HG02943 (cell line): ENCODE results near the gene GCHFR.

ENCODE experiments used
- ATAC-seq: cut with Tn5 transposase; IDR thresholded peaks from one replicate; pipeline ENCODE4 v1.9.1; 2021; ENCODE audit warnings: mild to moderate bottlenecking, low read depth, moderate library complexity; ENCODE audit not compliant: unreplicated experiment

GCHFR gene

DNA sequence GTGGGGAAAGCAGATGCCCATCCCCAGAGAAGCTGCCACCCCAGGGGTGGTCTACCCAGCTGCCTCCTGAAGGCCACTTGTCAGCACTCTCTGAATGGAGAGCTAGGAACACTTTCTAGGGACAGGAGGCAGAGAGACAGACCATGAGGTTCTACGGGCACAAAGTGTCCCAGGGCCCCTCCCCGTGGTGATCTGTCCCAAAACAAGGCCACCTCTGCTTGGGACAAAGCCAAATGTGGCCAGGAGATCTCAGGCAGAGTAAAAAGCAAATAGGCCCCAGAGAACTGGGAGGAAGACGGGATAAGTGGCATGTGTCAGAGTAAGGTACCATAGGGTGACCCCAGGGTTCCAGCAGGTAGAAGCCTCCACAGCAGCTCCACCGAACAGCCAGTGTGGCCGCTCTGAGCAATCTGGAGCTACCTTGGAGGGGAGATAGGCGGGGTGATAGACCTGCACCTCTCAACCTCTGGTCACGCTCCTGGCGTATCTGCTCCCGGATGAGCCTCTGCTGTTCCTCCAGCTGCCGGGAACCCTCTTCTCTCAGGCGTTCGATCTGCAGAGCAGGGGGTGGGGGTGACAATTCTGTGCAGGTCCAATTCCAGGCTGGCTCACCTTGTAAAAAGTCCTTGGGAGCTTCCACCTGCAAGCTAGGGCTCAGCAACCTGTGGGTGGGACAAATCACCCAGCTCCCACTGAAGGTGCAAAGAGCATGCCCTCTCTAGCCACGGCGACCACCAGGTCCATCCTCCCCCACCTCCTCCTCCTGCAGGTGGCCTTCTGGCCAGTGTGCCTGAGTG lies 12.1 kb downstream of the GCHFR start:
- no peak for ATAC-seq

DNA sequence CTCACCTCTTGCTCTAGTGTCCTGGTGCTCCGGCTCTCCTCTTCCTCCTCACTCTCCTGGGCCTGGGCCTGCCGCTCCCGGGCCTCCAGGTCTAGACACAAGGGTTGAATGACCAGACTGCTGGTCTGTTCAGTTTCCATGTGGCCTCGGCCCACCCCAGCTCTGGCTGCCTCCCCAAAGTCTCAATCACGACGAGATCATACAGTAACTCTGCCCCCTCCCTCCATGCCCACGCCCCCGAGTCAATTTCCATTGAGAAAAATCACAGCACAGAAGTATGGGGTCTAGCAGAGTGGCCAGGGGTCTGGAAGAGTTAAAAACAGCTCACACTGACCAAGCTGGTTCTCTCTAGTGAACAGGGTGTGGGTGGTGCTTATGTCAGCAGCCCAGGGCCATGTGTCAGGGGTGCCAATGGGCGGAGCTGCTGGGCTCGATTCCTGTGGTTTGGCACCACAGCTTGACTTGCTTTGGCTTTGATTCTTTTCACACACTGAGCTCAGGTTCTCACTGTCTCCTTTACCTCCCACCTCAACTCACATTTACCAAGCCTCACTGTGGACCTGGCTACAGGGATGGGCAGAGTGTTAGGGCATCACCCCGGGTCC lies 12.8 kb downstream of the GCHFR start:
- no peak for ATAC-seq

DNA sequence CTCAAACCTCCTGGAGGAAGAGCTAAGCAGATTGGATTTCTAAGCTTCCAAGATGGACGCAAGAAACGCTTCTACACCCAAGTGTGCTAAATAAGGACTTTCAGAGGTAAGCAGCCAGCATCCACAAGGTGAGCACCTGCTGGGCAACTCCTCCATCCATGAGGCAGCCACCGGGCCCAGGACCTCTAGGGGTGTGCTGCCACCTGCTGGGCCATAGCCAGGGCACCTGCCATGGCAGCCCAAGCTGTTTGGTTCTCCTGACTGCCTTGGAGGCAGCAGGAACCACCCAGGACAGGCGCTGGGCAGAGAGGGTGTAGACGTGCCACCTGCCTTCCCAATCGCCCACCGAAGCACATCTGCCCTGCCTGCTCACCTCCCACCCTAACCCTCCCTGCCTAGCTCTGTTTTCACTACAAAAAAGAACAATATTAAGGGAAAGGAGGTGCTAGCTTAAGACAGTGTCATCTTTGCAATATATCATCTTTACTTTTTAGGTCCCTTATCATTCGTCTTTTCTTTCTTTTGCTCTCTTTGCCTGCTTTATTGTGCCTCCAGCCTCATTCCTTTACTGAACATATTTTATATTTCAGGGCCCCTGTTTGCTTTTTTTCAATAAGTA lies 18.9 kb downstream of the GCHFR start:
- no peak for ATAC-seq

DNA sequence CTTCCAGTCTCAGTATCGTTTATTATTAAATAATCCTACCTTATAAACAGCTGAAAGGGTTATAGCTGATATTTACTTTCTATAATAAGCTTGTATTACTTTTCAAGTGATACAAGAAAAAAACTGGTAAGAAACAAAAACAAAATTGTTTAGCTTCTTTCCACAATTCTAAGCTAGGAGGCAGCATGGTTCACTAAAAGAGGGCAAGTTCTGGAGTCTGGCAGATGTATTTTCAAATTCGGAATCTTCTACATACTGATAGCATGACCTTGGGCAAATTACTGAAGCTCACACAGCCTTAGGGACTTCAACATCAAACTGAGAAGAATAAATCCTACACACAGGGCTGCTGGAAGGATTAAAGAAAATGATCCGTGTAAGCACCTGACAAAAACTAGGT lies 21.3 kb downstream of the GCHFR start:
- no peak for ATAC-seq

DNA sequence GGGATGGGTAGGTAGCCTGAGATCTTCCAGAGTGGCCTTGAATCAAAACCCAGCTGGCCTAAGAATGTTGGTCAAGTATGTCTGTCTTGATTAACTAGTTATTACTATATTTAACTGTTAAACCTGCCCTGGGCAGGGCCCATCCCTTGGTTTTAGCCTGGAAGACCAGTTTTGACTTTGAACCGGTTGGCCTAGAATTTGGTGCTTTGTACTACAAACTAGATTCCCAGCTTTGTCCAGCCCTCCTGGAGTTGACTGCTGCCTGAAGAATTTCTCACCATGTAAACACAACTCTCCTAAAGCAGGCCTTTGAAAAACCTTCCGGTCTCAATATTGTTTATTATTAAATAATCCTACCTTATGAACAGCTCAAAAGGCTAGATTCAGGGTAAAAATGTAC lies 21.9 kb downstream of the GCHFR start:
- no peak for ATAC-seq

DNA sequence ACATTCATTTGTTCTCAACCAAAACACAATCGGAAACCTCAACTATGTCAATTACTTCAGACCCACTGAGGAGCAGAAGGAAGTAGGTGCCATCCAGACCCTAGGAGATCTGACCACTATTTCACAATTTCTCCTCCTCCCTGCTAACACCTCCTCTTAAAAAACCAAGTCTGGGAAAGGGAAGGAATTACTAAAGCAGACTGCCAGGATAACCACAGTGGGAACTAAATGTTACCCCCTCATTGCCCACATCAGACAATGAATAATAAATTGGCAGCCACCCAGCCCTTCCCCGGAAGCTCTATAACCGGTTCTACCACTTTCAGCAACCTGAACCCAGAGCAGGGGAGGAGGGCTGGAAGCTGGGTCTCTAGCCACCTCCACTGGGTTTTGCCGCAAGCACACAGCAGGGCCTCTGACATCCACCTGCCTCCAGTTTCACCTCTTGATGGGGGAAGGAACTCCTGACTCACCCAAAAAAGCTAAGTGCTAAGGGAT lies 23.5 kb downstream of the GCHFR start:
- no peak for ATAC-seq

DNA sequence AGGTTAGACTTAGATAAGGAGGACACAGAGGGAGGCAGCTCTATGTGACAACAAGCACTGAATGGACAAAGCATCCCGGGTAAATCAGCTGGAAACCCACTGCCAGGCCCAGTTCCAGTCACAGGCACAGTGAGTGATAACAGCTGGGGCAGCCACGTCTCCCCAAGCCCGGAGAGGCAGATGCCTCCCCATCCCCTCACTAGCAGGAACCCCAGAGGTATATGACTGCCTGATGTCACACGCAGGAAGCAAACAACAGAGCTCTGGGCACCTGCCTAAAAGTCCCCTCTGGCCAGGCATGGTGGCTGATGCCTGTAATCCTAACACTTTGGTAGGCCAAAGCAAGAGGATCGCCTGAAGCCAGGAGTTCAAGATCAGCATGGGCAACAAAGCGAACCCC lies 24.1 kb downstream of the GCHFR start:
- ATAC-seq, result no peak

DNA sequence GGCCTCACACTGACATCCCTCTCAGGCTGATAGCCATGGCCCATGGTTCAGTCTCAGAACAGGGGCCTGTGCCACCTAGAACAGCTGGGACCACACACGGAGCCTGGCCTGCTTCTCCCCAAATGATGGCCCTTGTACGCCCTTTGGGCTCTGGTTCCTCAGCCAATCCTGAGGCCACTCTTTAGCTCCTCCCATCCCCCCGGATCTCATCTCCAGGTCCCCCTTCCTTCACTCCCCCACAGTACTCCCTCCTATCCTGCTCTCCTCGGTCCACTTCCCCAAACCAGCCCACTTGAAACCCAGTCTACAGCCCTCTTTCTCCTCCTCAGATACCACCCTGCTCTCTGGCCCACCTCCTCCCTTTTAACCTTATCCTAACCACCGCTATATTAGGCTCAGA lies 25.3 kb downstream of the GCHFR start:
- no peak for ATAC-seq

DNA sequence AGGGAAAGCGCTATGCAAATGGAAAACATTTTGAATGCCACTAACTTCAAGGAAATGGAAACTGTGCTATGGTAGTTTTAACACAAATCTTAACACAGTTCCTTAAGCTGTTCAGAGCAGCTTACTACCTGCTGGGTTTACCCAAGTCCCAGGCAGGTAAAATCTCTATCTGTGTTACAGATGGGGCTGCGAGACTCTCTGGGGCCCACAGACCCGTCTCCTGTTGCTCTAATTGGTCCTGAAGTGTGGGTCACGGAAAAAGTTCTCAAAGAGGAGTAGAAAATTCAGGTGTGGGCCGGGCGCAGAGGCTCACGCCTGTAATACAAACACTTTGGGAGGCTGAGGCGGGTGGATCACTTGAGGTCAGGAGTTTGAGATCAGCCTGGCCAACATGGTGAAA lies 26.1 kb downstream of the GCHFR start:
- no peak for ATAC-seq

DNA sequence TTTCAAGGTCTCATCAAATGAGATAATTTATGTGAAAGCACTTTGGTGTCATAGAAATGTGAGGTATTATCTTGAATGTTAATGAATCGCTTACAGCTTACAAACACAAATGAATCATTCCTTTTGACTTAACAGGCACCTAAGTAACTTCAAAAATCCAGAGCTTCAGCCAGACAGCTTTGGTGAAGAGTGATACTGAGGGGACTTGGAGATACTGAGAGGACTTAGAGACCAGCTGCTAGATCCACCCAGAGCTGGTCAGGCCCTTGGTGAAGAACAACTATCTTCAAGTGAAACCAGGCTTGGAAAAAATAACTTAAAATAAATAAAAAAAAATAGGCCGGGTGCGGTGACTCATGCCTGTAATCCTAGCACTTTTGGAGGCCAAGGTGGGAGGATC lies 26.9 kb downstream of the GCHFR start:
- ATAC-seq, result no peak

DNA sequence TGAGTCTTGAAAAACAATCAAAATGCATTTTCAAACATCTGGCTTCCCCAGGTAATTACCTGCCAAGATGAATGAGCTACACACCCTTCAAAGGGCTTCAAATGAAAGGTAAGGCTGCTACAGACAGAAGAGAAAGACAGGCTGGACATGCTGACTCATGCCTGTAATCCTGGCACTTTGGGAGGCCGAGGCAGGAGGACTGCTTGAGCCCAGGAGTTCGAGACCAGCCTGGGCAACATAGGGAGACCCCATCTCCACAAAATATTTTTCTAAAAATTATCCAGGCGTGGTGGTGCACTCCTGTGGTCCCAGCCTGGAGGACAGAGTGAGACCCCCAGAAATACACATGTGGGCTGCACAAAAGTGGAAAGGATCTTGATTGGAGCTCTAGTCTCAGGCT lies 28.5 kb downstream of the GCHFR start:
- no peak for ATAC-seq

DNA sequence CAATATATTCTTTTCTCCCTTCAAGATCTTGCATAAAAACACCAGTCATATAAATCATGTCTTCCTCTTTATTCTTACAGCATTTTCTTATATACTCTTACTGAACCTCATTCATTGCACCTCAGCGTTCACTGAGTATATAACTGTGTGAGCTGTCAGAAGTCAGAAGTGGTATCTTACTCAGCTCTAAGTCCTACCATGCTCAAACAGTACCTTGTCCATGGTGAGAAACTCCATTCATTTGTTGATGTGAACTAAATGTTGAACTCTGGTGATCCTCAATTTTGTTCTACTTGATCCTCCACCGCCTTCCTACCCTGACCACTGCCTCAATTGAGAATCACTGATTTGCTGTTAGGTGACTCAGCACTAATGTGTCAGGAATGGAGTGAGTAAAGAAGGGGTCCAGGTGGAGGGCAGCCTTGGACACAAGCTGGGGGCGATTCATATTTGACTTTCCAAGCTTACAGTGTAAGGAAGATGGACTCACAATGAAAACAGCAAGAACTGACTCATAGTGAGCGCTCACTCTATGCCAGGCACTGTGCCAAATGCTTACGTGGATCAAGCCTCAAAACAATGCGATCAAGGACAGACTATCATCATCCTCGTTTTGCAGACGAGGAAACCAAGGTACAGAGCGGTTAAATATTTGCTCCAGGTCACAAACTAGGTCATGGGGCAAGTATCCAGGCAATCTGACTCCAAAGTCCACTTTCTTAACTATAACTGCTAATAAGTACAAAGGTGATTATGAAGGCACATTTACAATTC lies 29.5 kb downstream of the GCHFR start:
- ATAC-seq, result no peak

DNA sequence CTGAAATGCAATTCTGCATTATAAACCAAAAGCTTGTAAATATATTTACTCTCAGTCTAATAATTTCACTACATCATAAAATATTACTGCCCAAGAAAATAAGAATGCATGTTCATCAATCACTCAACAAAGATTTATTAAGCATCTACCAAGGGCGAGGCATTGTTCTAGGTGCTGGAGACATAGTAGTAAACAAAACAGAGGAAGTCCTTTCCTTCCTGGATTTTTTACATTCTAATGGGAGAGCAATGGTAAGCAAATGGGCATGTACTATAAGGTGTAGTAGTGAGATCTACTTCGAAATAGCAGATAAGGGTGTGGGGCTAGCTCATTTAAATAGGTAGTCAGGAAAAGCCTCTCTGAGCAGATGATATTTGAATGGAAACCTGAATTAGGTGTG lies 32.2 kb downstream of the GCHFR start:
- ATAC-seq, result no peak

DNA sequence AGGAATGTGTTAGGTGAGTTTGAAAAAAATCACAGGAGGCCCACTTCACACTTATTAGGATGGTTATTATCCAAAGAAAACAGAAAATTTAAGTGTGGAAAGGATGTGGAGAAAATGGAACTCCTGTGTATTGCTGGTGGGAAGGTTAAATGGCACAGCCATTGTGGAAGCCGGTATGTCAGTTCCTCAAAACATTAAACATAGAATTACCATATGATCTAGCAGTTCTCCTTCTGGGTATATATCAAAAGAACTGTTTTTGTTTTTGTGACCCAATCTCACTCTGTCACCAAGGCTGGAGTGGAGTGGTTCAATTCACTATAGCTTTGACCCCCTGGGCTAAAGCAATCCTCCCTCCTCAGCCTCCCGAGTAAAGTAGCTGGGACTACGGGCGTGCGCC lies 32.6 kb downstream of the GCHFR start:
- no peak for ATAC-seq

DNA sequence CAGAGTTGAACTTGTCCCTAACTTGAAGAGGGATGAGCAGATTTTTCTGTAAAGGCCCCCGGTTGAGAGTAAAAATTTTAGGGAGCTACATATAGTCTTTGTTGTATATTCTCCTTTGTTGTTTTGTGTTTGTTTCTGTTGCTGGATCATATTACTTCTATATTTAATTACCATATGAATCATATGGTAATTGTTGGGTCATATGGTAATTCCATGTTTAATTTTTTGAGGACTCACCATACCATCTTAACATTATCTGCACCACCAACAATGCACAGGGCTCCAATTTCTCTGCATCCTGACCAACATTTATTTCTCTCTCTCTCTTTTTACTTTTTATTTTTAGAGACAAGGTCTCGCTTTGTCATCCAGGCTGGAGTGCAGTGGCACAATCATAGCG lies 35.7 kb downstream of the GCHFR start:
- no peak for ATAC-seq

DNA sequence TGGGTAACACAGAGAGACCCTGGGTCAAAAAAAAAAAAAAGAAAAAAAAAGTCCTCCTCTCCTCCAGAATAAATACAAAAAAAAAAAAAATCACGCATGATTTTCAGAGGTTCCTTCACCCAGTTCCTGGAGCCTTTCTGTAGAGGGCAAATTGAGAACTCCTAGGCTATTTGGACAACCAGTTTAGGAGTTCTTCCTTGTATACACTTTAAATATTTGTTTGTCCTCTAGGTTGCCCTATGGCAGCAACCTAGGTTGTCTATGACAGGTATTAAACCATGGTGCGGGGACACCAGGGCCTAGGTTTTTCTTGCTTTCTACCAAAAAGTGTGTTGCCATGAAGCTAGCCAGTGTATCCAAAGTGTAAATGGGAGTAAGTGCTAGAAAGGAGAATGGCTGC lies 39.2 kb downstream of the GCHFR start:
- ATAC-seq, result no peak

DNA sequence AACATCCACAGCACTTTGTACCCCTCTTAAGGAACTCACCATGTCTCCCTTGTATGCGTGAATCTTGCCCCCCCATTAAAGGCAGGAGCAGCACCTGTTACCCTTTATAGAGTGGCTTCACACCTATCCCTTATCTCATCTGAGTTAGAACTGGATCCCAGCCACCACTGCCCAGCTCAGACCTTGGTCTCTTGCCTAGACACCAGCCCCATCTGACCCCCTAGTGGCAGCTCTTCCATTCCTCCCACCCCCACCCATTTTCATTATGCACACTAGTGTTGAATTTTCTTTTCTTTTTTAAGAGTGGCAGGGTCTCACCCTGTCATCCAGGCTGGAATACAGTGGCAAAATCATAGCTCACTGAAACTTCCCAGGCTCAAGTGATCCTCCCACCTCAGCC lies 39.8 kb downstream of the GCHFR start:
- no peak for ATAC-seq

DNA sequence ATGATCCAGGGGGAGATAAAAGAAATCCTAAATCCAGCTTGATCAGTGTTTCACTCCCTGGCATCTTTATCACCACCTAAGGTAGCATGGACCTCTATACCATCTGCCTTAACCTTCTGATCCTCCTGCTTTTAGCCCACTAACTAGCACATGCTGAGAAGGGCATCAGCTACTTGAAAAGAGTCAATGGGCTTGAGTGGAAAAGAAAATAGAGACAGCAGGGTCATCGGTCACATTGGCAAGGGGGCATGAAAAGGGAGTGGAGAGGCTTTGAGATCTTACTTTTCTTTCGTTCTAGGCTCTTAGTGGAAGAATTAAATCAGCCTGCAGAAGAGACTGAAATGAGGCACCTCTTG lies 42.8 kb downstream of the GCHFR start:
- no peak for ATAC-seq

DNA sequence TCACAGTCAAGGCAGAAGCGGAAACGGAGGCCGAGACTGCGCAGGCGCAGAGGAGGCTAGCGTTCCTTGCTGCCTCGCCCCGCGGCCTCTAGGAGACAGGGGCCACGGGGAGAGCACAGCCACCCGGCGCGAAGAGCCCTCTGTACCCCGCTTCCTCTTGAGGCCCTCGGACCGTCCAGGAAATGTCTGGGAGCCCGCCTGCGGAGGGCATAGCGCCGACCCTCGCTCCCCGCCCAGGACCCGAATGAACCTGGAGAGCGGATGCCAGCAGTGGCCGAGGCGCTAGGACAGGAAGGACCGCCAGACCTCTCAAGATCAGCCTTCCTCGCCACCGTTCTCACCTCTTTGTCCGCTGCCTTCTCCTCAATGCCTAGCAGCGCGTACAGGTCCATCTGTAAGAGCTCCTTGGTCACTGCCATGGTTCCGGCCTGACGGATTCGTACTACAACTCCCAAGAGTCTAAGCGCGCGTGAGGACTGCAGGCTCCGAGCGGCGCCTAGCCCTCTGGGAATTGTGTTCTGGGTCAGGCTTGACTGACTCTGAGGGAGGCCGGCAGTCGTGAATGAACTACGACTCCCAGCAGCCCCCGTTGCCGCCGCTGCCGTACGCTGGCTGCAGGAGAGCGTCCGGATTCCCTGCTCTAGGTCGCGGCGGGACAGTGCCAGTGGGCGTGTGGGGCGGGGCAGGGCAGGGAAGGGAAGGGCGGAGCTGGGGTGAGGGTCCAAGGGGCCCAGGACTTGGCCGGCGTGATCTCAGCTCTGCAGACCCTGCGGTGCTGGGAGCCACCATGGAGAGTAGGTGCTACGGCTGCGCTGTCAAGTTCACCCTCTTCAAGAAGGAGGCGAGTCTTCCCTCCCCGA lies 43.4 kb downstream of the GCHFR start, which contains the start of the genes DNAJC17 and ZFYVE19:
TSS of gene DNAJC17 (minus strand) at position 446 of the 860 bp plus-strand sequence. CDS start at position 419, 27 bp downstream.
TSS of gene ZFYVE19 (plus strand) at position 62 of the 860 bp plus-strand sequence. CDS start at position 563, 501 bp downstream.
- peak; percentile 90 for ATAC-seq

DNA sequence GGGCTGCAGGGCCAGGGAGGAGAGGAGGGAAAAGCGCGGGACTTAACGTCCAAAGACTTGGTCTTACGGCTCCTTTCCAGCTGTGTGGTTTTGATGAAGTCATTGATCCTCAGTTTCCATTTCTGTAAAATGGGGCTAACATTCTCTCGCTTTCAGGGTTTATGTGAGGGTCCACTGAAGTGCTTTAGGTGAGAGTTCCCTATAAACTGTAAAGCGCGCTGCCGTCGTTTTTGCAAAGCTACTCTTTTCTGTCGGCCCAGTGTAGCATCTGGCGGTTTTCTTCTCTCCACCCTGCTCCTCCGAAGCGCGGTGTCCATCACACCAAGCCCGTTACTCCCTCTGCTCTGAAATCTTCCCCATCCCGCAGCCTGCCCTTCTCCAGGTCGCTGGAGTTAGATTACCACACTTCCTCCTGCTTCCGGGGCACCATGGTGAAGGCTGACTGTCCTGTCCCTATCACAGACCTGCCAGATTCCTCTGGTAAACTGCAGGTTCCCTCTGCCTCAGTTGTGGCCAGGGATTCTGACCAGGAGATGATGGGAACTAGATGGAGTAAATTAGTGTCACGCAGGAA lies 44.1 kb downstream of the GCHFR start:
- no peak for ATAC-seq
